SU-DHL-6 (cell line): Measurements from ENCODE around the gene KCTD17.

Experiments
- EZH2phosphoT487 ChIP-seq: fragments of 200-600 bp; sonication (generic), shearing (Covaris generic); conservative IDR thresholded peaks from 2 replicates; pipeline ENCODE4 v1.6.1; 2018; ENCODE audit warnings: mild to moderate bottlenecking, antibody characterized with exemption, low read length, moderate library complexity, mixed read lengths
- TF ChIP-seq, protein P1 (sequence below): fragments of 200-600 bp; sonication (generic); IDR thresholded peaks from one replicate; pipeline ENCODE4 v1.5.1; 2017; ENCODE audit warnings: antibody characterized with exemption, mild to moderate bottlenecking, low read length, moderate library complexity; ENCODE audit not compliant: insufficient read depth, poor library complexity, severe bottlenecking

DNA sequence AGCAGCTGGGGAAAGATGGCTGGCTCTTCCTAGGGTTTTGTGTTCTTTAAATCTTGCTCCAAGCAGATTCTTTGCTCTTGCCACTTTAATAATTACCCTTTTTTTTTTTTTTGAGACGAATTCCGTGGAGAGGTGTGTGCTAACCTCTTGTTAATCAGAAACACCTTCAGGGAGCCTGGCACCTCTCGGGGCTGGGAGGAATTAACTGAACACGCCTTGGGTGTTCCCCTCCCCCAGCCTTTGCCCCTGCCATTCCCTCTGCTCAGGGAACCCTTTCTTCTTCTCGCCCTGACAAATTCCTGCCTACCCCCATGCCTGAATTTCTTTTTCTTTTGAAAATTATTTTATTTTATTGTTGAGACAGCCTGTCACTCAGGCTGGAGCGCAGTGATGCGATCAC is 40.5 kb downstream of the KCTD17 start:
- TF ChIP-seq, protein P1, sequence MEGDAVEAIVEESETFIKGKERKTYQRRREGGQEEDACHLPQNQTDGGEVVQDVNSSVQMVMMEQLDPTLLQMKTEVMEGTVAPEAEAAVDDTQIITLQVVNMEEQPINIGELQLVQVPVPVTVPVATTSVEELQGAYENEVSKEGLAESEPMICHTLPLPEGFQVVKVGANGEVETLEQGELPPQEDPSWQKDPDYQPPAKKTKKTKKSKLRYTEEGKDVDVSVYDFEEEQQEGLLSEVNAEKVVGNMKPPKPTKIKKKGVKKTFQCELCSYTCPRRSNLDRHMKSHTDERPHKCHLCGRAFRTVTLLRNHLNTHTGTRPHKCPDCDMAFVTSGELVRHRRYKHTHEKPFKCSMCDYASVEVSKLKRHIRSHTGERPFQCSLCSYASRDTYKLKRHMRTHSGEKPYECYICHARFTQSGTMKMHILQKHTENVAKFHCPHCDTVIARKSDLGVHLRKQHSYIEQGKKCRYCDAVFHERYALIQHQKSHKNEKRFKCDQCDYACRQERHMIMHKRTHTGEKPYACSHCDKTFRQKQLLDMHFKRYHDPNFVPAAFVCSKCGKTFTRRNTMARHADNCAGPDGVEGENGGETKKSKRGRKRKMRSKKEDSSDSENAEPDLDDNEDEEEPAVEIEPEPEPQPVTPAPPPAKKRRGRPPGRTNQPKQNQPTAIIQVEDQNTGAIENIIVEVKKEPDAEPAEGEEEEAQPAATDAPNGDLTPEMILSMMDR, result no peak
- TF ChIP-seq EZH2phosphoT487, result no peak
